GM18868 (cell line): Measurements from ENCODE around the gene MMP1.
A peak's percentile ranks its signal among the peaks of the same experiment; 100 is the strongest.

Experiments
- ATAC-seq: cut with Tn5 transposase; IDR thresholded peaks from one replicate; pipeline ENCODE4 v1.9.1; 2021; ENCODE audit warnings: mild to moderate bottlenecking, moderate library complexity; ENCODE audit not compliant: unreplicated experiment

The MMP1 gene

DNA sequence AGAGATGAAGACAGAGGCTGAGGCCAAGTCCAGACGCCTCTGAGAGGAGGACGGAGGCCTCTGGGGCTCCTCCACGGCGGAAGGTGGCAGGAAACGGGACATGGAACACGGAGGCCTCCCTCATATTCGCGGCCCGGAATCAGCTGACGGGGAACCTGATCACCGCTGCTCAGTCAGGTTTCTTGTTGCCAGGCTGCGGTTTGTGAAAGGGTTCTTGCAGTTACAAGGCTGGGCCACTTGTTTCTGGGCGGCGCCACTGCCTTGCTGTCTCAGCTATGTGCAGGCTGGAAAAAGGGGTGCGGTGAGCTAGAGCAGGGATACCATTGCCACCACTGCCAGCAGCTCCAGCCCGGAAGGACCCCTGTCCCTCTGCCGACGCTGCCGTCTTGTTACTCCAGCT is 10.0 kb upstream of the MMP1 start:
- peak; percentile 88 for ATAC-seq

DNA sequence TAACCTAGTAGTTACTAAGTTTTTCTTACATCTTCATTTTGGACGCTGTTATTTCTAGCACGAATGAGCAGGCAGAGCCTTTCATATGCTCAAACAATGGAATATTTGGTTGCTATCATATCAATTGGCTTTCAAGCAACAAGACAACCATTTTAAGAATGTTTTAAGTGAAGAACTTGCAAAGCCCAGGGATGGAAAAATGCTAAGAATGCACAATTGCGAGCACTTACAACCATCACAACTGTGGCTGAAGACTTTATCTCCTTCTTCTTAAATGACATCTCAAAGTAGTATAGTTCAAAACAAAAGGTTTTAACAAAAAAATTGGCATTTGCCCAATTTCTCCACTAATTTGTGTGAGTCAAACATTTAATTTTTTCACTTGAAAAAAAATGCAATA is 8.3 kb upstream of the MMP1 start:
- no peak for ATAC-seq

GRCh38 chr11:102802341-102802740 is 4.4 kb upstream of the MMP1 start:
- no peak for ATAC-seq

DNA sequence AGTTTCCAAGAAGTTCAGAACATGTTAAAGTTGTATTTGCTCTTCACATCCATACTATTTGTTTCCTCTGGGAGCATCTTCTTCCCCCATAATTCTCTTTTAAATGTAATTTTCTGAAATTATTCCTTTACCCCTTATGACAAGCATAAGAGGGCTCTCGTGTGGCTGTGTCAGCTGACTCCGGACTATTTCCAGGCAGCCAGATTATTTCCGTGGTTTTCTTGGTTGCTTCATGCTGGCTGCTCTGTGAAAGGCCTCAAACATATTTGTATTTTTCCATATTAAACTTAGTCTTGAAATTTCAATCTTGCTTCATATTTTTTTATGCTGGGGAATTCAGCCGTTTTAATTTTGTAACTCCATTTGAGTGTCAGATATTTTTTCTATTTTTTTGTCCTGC is 2.8 kb upstream of the MMP1 start:
- ATAC-seq: no peak

DNA sequence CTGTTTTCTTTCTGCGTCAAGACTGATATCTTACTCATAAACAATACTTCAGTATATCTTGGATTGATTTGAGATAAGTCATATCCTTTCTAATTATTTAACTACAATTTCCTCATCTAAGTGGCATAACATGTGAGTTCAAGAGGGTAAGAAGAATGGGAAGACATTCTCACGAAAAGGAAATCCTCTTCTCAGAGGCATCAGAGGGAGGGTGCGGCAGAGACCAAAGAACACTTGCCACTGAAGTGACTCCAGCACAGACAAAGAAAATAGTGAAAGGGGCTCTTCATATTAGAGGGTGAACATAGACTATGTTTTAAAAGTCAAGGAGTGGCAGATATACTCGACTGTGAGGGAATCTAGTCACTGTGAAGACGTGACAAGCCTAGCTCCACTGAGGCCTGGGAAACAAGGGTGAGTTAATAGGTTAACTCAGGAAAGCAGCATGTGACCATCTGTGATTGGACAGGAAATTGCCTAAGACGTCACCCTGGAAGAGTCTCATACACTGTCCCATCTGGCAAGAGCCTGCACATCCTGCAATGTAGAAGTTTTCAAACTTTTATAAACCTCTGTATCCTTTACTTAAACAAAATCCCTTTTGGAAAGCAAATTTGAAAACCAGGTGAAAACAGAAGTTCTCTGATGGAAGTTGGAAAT is 1.9 kb upstream of the MMP1 start:
- ATAC-seq: no peak

- peak; percentile 99 for ATAC-seq
Measured at GRCh38 chr11:102794382-102794781, 3.6 kb downstream of the MMP1 start.

- ATAC-seq: no peak
Measured at GRCh38 chr11:102793677-102794290, 4.2 kb downstream of the MMP1 start.

- no peak for ATAC-seq
Measured at GRCh38 chr11:102792604-102793003, 5.4 kb downstream of the MMP1 start.

DNA sequence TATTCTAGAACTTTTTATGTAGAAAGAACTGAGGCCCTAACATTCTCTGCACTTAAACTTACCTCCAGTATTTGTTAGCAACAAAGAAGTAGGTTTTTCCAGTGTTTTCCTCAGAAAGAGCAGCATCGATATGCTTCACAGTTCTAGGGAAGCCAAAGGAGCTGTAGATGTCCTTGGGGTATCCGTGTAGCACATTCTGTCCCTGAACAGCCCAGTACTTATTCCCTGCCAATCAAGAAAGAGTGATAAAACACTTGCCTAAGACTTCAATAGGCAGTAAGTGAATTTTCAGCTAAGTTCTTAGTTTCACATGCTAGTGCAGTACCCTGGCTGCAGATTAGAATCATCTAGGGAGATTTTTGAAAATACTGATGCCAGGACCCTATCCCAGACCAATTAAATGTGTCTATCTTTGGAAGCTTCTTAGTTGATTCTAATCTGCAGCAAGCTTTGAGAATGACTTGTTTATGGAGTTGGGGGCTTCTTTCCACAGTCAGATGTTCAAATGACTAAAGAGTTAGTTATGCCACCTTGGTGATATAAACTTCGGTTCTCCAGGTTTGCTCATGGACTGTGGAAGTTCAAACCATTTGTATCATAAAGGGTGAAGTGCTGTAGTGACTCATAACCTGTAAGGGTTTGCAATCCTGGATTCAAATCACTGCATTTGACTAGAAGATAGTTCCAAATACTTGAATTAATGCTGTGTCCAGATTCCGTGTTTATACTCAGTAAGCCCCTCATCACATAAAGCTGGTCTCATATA is 6.5 kb downstream of the MMP1 start:
- no peak for ATAC-seq

DNA sequence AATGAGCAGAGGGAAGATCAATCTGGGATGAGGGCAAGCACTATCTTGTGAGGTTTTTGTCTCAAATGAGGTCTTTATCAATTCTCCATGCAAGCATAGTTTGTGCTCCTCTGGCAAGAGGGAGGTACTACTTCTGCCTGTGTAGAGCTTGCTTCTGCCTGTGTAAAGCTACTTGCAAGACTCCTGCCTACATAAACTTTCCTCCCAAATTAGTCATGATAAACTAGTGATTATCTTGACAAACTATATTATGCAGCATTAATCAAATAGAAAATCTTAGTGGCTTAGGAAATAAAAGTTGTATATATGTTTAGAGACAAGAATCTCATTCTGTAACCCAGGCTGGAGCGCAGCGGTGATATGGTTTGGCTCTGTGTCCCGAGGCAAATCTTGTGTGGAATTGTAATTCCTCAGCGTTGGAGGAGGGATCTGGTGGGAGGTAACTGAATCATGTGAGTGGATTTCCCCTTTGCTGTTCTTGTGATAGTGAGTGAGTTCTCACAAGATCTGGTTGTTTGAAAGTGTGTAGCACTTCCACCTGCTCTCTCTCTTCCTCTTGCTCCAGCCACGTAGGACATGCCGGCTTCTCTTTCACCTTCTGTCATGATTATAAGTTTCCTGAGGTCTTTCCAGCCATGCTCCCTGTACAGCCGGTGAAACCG is 9.5 kb downstream of the MMP1 start:
- no peak for ATAC-seq

GRCh38 chr11:102784380-102784779 is 13.6 kb downstream of the MMP1 start:
- ATAC-seq: no peak

- no peak for ATAC-seq
Measured at GRCh38 chr11:102783720-102784119, 14.2 kb downstream of the MMP1 start.

- no peak for ATAC-seq
Measured at GRCh38 chr11:102783016-102783415, 14.9 kb downstream of the MMP1 start.

DNA sequence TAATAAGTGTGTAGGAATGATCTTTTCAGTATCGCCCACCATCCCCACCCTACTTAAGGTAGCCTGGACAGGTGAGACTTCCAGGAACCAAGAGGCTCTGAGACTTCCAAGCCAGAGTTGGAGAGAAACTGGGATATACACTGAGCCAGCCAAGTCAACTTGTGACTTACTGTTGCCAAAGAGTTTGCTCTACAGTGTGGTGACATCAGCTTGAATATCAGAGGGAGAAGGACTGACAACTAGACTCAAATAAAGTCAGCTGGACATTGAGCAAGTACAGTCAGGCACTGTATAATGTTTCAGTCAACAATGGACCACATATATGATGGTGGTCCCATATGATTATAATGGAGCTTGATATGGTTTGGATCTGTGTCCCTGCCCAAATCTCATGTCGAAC is 16.3 kb downstream of the MMP1 start:
- ATAC-seq: no peak

- ATAC-seq: no peak
Measured at GRCh38 chr11:102780491-102780918, 17.5 kb downstream of the MMP1 start, which contains the start of gene MMP10. Gene MMP10 (minus strand): TSS chr11:102780628. CDS start chr11:102780591, 37 bp downstream.

GRCh38 chr11:102776454-102776853 is 21.5 kb downstream of the MMP1 start:
- ATAC-seq: no peak

GRCh38 chr11:102773386-102773785 is 24.6 kb downstream of the MMP1 start:
- no peak for ATAC-seq

DNA sequence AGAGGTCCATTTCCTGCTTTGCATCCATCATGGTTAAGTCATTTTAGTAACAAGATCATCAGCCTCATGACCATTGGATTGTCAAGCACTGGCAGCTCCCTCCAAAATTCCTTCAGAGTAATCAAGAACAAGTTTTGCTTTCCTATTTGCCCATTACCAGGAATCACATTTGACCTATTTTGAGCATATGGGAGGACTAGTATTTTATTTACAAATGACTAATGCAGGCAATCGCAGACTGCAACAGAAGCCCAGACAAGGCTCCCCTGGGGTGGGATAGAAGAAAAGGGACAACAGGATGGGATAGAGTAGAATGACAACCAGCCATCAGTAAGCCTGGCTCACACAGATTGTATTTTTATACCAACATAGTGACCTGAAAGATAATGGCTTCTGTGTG is 26.6 kb downstream of the MMP1 start:
- no peak for ATAC-seq

DNA sequence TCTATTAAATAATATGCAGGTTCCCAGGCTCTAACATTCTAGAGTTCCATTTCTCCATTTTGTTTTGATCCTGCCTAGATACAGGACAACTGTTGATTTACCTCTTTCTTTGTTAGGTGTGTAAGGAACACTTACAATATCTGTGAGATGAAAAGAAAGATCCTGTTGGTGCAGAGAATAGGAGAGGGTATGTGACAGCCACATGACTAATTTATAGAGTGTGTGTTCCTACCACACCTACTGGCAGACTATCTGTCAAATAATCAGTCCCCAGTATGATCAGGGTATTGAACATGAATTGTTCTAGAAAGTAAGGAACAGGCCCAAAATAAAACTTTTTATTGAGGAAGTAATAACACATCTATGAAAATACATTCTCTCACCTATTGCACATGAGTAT is 27.8 kb downstream of the MMP1 start:
- no peak for ATAC-seq

- no peak for ATAC-seq
Measured at GRCh38 chr11:102767800-102768199, 30.2 kb downstream of the MMP1 start.

- no peak for ATAC-seq
Measured at GRCh38 chr11:102763440-102763839, 34.5 kb downstream of the MMP1 start.
